CD4-positive, alpha-beta T cell treated with Interleukin-21 for 1 hour (primary cell): ENCODE results near the gene PUS1.

ENCODE experiments used
- DNase-seq: peaks from one replicate; pipeline ENCODE4 v3.0.0-alpha.2; 2020

Gene PUS1

GRCh38 chr12:131903270-131904255 is 25.5 kb upstream of the PUS1 start:
- no peak for DNase-seq

GRCh38 chr12:131904346-131904745 is 24.7 kb upstream of the PUS1 start:
- no peak for DNase-seq

GRCh38 chr12:131905081-131905629 is 23.9 kb upstream of the PUS1 start:
- DNase-seq, result no peak

GRCh38 chr12:131905630-131906091 is 23.4 kb upstream of the PUS1 start:
- DNase-seq, result no peak

- no peak for DNase-seq
Observed at GRCh38 chr12:131907379-131908091, 21.5 kb upstream of the PUS1 start.

GRCh38 chr12:131908092-131909080 is 20.7 kb upstream of the PUS1 start:
- DNase-seq, result no peak

- no peak for DNase-seq
Observed at GRCh38 chr12:131909081-131909751, 19.9 kb upstream of the PUS1 start.

GRCh38 chr12:131909752-131910219 is 19.3 kb upstream of the PUS1 start:
- no peak for DNase-seq

- no peak for DNase-seq
Observed at GRCh38 chr12:131910302-131911027, 18.6 kb upstream of the PUS1 start.

- no peak for DNase-seq
Observed at GRCh38 chr12:131911028-131911650, 17.9 kb upstream of the PUS1 start.

- DNase-seq, result no peak
Observed at GRCh38 chr12:131911851-131912477, 17.1 kb upstream of the PUS1 start.

- no peak for DNase-seq
Observed at GRCh38 chr12:131912518-131913274, 16.4 kb upstream of the PUS1 start.

- DNase-seq, result no peak
Observed at GRCh38 chr12:131913666-131914065, 15.4 kb upstream of the PUS1 start.

GRCh38 chr12:131914179-131914702 is 14.8 kb upstream of the PUS1 start:
- no peak for DNase-seq

- no peak for DNase-seq
Observed at GRCh38 chr12:131915000-131915689, 13.9 kb upstream of the PUS1 start.

GRCh38 chr12:131915823-131916222 is 13.3 kb upstream of the PUS1 start:
- no peak for DNase-seq

GRCh38 chr12:131916306-131917138 is 12.6 kb upstream of the PUS1 start:
- DNase-seq, result no peak
